ENCODE data around the gene LAMB4.

- no peak for TF ChIP-seq EZH2 (IDR thresholded peaks at IDR 0.05; ENCODE audit: insufficient read depth, poor library complexity, severe bottlenecking)
- TF ChIP-seq EZH2phosphoT487 (IDR thresholded peaks at IDR 0.05; ENCODE audit: insufficient read depth, low read depth), result no peak
These were observed 41.4 kb downstream of the LAMB4 start for GRCh38 chr7:108088729-108089128.

Data from GM23248 (cell line).